NCI-H2107 (cell line): ENCODE data around the gene KAZN.

ENCODE experiments used
- DNase-seq: peaks from one replicate; lab custom pipeline; 2025; lab: John Stamatoyannopoulos, UW

KAZN gene

DNA sequence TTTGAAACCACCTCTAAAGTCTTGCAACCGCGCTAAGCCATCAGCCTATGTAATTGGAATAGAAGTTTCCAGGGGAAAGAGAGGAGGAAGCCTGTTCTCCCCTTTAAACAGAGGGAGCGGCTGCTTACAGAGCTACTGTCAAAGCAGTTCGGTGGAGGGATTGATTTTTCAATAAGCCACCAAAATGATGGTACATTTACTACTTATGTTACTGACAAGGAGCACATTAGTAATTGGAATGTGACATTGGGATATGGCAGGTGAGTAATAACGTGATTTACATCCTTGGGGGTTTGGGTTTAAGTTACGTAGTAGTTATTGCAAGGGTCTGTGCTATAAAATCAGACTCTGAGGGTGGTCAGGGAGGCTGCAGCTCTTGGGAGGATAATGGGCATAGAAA lies 257.3 kb downstream of the KAZN start:
- no peak for DNase-seq

GRCh38 chr1:14857436-14858195 lies 259.1 kb downstream of the KAZN start:
- no peak for DNase-seq

DNA sequence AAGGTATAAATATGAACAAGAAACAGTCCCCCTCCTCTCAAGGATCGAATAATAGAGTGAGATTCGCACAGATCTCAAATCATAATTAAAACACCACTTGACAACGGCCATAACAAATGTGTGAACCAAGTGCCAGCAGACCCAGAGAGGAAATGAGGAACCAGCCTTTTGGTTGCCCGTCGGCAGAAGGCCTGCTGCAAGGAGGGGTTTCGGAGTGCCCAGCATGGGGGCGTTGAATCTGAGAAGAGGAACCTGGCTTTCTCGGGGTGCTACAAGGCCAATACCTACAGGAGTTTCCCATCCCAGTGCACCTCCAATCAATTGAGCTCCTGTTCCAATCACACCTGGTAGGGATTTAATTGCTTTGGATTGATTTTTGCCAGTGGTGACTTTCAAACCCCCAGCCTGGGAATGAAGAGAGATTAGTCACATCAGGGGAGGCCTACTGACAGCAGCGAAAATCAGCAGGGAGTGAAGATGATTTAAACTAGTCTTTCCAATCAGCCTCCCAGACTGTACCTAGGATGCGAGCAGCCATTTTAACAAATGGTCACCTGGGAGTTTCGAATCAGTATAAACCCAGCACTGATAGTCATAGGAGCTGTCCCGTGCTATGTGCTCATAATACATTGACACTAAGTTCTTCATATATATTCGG lies 263.8 kb downstream of the KAZN start:
- no peak for DNase-seq

- DNase-seq: no peak
Observed at GRCh38 chr1:14865106-14865505, 266.6 kb downstream of the KAZN start.

GRCh38 chr1:14866911-14867612 lies 268.6 kb downstream of the KAZN start:
- DNase-seq: no peak

- DNase-seq: no peak
Observed at GRCh38 chr1:14869187-14869586, 270.7 kb downstream of the KAZN start.

DNA sequence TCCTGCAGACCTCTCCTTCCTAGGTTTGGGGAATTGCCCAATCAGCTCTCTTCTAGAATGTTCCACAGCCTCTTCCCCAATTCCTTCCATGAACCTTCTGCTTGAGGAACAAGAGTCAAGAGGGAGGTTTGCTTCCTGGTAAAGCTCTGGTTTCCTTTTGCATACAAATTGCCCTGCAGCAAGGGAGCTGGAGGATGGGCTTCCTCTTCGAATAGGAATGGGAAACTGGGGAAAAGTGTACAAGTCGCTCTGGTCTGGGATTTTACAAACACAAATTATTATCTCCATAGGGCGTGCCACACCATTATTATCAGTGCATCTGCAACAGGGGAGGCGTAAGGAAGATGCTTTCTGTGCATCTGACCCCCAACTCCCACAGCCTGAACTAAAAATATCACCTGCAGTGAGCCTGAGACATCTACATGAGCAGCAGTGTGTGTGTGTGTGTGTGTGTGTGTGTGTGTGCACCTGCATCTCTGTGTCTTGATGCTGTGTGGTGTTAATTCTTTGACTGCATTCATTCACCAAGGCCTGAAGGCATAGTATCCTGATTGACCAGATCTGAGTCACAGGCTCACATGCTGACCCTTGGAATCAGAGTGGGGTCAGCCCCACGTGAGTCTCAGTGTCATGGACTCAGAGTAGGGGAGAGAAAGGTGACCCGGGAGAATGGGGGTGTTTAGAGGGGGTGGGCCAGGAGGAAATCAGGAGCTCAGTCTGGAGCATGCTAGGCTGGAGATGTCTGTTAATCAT lies 272.9 kb downstream of the KAZN start:
- DNase-seq: no peak

GRCh38 chr1:14872762-14873161 lies 274.3 kb downstream of the KAZN start:
- no peak for DNase-seq

DNA sequence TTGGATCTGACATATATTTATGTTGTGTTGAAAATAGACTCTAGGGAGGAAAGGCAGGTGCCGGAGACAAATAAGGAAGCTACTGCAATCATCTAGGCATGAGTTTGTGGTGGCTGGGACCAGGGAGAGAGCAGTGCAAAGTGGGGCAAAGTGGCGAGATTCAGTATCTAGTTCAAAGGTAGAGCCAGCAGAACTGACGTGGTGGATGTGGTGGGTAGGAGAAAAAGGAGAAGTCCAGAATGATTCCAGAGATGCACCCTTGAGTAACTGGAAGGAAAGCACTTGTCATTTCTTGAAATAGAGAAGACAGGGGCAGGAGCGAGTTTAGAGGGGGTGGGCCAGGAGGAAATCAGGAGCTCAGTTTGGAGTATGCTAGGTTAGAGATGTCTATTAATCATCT lies 275.2 kb downstream of the KAZN start:
- no peak for DNase-seq

DNA sequence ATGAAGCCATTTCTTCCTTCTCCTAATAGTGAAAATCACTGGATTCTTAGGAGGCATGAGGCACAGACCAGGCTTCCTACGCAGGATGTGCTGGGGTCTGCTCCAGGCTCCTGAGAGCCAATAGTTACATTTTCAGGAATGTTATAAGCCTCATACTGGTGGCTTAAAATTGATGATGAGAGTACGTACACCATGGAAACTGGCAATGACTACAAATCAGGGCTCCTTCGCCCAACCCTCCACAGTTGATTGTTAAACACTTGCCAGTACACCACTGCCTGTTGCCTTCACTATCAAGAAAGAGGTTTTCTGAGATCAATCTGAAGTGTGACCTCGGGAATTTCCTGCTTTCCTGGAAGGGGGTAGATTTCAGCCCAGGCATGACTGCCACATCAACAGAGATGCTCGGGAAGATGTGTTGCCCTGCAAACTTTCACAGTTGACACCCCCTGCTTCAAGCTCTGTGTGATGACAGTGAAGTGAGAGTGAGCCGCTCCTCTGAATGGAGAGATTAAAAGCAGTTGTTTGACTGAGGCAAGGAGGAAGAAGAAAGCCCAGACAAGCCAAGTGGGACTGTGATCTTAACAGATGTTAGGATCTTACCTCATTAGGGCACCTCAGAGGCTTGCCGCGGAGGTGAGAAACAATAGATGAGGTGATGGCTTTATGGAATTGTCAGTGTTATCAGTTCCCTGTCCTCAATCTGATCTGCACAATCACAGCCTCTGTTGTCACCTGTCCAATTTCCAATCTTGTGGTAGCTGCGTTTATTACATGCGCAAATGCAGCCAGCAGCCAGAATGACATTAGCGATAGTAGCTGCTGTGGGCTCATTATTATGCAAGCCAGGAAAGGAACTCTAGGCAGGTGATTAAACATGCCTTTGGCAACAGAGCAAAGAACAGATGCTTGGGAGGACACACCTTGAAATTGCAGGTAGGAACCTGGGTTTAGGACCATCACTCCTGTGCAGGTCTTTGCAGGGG lies 277.3 kb downstream of the KAZN start:
- DNase-seq: no peak

DNA sequence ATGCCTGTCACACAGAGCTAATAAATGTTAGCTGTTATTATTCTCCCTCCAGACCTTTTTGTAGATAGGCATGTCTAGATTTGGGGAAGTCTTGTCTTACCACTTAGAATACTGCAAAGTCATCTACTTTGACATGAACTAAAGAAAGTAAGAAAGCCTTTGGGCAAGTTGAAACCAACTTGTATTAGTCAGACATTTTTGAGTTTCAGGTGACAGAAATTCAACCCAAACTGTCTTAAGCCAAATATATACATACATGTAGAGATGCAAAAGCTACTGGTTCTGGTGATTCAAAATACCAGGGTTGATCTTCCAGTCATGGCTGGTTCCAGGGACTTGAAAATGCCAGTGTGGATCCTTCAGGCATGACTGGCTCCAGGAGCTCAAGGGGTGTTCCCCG lies 278.3 kb downstream of the KAZN start:
- no peak for DNase-seq

DNA sequence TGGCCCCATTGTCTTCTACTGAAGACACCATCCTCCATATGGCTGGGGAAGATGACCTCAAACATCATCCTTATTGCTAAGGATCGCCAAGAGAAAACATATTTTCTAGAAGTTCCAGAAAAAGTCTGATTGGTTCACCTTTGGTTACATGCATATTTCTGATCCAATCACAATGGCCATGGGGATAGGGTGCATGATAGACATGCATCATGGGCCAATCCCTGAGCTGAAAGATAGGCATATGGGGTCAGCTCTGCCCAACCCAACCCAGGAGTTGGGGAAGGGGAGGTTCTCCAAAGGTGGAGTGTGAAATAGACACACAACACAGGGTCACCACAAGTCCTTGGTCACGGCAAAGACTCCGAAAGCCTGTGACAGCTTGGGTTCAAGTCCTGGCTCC lies 278.7 kb downstream of the KAZN start:
- no peak for DNase-seq

GRCh38 chr1:14878124-14878523 lies 279.6 kb downstream of the KAZN start:
- DNase-seq: no peak

- no peak for DNase-seq
Observed at GRCh38 chr1:14878951-14879350, 280.5 kb downstream of the KAZN start.

- DNase-seq: no peak
Observed at GRCh38 chr1:14880456-14881316, 282.2 kb downstream of the KAZN start.

GRCh38 chr1:14881775-14882672 lies 283.5 kb downstream of the KAZN start:
- no peak for DNase-seq

GRCh38 chr1:14884614-14885175 lies 286.2 kb downstream of the KAZN start:
- DNase-seq: no peak

- no peak for DNase-seq
Observed at GRCh38 chr1:14887044-14887566, 288.6 kb downstream of the KAZN start.
